NCI-H2107 treated with DMSO at 0.1 percent for 48 hours (cell line): ENCODE data around the gene PISD.
A peak's percentile ranks its signal among the peaks of the same experiment; 100 is the strongest.

Experiments
- DNase-seq: peaks from one replicate; lab custom pipeline; 2025; ENCODE audit not compliant: unreplicated experiment; lab: John Stamatoyannopoulos, UW

Gene PISD

DNA sequence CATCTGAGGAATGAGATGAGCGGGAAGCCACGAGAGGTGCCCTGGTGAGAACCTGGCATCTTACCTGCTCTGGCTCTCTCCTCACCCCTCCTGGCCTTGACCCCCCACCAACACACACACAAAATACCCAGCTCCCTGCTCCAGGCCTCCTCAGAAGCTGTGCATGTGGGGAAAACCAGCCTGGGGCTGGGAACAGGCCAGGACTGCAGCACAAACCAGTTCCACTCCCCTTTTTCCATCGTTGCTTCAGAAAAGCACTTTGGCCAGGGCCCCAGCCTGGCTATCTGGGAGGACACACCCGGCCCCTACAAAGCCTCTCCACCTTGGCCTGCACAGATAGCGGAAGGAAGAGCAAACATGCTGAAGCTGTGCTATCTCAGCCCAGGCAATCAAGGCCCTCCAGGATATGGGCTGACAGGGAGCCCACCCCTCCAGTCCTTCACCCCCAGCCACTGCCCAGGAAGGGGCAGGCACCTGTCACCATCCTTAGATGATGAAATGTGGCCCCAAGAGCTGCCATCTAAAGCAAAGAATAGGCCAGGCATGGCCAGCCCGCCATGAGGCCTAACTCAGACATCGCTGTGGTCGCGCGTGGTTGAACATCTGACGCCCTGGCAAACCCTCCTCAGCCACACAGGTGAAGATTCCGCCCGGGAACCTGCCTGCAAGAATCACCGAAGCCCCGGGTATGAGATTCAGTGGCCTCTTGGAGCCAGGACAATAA is 35.4 kb downstream of the PISD start:
- no peak for DNase-seq

GRCh38 chr22:31625661-31626426 is 36.2 kb downstream of the PISD start:
- DNase-seq, result no peak

- no peak for DNase-seq
Observed at GRCh38 chr22:31625257-31625640, 36.8 kb downstream of the PISD start.

- DNase-seq, result no peak
Observed at GRCh38 chr22:31623592-31624304, 38.3 kb downstream of the PISD start.

DNA sequence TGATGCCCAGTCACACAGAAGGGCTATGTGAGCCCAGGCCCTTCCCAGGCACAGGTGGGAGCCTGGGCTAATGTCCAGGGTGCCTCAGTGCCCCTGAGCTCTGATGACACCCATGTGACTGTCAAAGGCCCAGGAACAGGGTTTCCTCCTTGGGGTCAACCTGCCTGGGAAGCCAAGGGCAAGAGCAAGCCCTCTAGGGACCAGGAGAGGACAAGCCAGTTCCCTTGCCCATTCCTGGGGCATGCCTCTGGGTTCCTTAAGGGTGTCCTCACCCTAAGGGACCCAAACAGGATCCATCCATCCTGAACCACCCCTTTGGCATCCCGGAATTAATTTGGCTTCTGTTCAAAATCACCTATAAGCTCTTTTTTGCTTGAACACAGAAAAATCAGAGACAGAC is 39.0 kb downstream of the PISD start:
- no peak for DNase-seq

DNA sequence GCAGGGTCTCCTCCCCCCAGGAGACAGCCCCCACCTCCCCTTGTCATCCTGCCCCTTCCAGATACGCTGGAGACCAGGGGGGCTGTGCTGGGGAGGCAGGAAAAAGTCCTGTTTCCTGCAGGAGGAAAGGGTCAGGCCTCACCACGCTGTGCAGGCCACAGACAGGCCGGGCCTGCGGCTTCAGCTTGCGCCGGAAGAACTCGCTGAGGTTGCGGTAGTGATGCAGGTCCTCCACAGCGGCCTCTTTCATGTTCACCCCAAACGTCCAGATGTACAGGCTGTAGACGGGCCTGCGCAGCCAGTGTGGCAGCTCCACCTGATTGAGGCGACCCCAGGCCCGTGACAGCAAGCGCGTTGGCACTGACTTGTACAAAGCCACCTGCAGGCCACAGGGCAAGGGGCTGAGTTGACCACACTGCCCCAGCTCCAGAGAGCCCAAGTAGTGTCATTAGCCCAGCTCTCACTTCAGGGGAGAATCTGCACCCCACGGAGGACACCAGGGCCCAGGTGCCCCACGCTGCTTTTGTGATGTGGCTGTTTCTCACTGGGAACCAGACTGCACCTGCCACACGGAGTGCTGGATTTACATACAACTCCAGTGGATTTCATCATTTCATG is 40.4 kb downstream of the PISD start:
- no peak for DNase-seq

- no peak for DNase-seq
Observed at GRCh38 chr22:31620756-31621480, 41.1 kb downstream of the PISD start.

DNA sequence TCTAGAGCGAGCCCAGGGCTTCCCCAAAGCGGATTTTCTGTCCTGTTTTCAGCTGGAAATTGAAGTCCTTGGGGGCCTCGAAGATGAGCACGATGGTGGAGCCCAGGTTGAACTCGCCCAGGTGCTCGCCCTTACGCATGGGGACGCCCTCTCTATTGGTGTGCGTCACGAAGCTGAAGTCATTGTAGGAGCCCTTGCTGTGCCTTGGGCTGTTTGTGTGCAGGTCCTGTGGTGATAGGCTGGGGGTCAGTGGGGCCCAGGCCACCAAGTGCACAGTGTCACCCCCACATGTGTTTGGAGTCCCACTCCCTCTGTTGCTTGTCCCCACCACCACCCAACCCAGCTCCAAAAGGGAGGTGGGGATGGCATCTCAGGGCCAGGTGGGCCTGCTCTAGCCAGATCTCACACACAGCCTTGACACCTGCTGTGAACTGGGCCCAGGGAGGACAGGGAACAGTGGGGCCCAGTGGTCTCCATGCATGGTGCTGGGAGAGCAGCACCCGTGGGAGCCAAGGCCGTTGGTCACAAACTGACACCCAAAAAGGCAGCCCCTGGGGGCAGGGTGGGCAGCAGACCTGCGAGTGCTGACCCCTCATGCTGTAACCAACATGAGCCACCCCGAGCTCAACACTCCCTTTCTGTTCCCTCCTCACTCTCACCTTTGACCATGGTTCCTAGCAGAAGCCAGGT is 42.3 kb downstream of the PISD start:
- no peak for DNase-seq

DNA sequence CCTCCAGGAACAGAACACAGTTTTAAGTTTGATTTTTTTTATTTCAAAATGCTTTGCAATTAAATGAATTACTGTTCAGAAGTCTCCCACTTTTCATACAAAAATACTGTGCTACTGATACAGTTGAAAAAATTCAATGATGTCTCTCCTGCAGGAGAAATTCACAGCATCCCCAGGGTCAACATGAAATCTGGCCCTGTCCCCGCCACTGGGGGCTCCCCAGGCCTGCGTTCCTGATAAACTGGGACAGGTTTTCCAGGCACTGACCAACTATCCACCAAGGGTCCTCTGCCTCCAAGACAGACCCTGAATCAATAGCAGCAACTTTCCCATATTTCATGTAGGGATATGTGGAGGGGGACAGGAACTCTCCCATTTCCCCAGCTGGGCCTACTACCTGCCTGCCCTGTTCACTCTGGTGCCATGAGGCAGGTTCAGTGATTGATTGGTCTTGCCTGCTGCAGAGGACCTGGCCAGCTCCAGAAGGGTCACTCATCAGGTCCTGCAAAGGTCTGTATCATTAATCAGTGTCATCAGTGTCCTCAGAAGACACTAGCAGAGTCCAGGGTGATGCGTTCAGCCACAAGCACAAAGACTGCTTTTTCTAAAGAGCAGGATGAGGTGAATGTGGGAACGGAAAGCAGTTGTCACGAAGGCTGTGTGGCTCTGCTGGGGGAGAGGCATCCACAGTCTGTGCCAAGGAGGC is 43.4 kb downstream of the PISD start:
- DNase-seq, result no peak

DNA sequence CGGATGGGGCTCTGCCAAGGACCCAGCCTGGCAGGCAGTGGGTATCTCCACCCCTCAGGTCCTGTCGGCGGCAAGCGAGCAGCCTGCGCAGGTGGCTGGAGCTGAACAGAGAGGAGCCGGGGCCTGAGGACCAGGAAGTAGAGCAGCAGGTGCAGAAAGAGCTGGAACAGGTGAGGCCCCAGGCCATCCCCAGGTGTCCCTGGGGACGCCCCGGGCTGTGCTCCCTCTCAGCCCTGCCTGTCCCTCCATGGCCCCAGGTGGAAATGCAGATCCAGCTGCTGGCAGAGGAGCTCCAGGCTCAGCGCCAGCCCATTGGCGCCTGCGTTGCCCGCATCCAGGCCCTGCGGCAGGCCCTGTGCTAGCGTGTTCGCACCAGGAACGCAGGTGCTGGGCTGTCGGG is 44.0 kb downstream of the PISD start:
- DNase-seq, result peak; percentile 84

DNA sequence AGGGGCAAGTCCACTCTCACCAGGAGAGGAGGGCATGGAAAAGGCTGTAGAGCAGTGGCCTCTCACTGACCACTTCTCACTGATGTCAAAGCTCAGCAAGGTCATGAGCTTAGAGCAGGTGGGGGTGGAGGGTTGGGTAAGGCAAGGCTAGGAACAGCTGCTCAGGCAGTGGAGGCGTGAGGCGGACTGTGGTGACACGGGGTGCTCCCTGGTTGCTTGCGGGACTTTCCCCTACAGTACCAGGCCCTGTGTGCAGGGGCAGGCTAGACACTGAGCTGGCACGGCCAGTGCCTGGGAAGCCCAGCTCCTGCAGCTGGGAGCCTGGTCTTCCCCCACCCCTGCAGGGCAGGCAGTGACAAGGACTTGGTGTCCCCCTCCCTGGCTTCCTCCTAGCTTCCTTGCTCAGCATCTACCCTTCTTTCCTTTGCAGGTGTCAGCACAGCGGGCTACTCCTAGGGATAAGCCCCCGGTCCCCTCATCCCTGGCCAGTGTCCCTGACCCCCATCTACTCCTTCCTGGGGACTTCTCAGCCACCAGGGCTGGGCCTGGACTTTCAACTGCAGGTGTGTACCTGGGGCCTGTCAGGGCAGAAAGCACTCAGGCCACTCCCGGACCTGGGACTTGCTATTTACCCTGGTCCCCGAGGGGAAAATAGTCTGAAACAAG is 45.6 kb downstream of the PISD start:
- no peak for DNase-seq

DNA sequence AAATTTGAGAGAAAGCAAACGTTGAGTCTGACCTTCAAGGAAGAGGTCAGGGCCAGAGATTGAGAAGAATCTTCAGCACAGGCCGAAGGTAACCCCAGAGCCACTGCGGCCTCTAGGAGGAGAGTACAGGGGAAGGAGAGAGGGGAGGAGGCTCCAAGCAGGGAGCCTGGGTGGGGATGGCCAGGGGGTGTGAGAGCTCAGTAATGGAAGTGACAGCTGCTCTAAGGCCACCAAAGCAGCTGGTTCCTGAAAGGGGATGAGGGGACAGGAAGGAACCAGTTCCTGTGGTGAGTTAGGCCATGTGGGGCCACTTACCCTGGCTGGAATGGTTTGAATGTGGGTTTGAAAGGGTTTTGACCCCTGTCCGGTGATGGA is 46.1 kb downstream of the PISD start:
- DNase-seq, result no peak

DNA sequence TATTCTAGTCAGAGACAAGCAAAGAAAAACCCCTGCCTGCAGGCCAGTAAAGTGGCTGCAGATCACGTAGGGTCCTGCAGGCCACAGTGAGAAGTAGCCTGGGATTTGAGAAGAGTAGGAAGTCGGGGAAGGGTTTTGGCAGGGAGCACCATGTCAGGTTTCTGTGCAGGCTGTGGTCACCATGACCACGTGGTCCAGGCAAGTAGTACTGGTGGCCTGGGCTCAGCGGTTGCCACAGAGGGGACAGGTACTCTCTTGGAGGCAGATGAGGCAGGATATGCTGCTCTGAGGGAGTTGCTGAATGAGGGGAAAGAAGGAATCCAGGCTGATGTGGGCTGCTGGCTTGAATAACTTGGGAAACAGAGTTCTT is 46.5 kb downstream of the PISD start:
- no peak for DNase-seq

DNA sequence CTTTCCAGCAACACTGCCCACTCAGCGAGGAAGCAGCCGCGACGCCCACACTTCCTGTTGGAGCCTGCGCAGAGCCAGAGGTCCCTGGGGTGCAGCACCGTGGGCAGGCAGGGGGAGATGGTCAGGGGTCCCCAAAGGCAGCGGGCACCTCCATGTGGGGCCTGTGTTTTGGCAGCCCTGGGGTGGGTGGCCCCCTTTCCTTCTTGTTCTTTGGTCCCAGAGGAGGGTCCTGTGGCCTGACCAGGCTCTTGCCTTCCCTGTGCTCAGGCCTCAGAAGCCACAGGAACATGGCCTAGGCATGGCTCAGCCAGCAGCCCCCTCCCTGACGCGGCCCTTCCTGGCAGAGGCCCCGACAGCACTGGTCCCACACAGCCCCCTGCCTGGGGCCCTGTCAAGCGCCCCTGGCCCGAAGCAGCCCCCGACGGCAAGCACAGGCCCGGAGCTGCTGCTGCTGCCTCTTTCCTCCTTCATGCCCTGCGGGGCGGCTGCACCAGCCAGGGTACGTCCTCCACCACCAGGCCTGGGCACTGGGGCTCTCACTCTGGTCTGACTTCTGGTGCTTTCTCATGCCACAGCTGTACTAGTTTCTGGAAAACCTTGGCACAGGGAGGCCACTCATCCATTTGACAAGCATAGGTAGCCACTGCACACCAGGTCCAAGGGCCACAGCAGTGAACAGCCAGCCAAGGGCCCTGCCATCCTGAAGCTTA is 47.1 kb downstream of the PISD start:
- DNase-seq, result no peak

GRCh38 chr22:31613904-31614296 is 48.1 kb downstream of the PISD start:
- no peak for DNase-seq

DNA sequence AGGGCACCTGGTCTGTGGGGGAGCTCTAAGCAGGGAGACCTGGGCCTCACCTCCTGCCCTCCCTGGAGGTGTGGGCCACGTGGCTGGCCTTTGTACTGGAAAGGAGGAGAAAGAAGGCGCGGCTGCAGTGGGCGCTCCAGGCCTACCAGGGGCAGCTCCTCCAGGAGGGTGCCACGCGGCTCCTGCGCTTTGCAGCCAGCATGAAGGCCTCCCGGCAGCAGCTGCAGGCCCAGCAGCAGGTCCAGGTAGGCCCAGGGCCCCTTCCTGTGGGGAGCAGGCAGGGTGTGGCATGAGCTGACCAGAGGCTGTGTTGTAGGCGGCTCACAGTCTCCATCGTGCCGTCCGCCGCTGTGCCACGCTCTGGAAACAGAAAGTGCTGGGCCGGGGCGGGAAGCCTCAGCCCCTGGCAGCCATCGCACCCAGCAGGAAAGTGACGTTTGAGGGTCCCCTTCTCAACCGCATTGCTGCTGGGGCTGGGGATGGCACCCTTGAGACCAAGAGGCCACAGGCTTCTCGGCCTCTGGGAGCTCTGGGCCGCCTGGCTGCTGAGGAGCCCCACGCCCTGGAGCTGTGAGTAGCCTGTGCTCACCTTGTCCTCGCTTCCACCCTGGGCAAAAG is 48.6 kb downstream of the PISD start:
- DNase-seq, result no peak

DNA sequence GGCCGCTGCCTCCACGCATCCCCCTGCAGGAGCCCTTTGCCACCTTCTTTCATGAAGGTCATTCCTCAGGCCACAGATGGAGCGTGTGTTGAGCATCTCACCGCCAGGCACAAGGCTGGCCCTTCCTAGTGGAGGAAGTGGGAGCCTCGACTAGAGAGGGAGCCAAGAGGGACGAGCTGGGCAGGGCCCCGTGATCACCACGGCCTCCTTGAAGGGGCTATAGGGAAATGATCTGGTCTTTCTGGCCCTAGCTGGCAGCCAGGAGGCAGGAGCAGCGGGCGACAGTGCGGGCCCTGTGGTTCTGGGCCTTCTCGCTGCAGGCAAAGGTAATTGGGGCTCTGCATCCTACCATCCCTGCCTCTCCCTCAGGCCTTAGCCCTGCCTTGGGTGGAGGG is 49.1 kb downstream of the PISD start:
- no peak for DNase-seq

DNA sequence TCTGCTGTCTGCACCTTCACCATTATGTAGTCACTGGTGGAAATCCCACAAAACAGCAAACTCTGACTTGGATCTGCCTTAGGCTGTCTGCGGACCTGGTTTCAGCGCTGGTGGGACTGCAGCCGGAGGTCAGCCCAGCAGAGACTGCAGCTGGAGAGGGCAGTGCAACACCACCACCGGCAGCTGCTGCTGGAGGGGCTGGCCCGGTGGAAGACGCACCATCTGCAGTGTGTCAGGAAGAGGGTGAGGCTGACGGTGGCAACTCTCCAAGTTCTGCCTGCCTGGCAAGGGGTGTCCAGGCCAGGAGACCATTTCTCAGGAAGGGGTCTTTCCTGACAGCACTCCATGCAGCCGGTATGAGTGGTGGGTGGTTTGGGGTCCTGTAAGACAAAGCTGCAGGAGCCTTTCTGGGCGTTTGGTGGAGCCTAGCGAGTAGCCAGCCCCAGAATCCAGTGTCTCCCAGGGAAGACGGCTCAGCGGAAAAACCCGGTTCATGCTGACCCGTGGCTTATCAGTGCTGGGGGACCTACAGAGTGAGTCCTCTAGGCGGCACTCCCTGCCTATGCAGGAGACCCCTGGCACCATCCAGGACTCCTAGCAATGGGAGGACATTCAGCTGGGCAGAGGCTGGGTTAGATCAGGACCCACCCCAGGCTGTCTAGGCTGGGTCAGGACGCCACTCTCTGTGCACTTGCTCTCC is 50.8 kb downstream of the PISD start:
- no peak for DNase-seq
